Hematopoietic multipotent progenitor cell treated with erythropoietin and hydrocortisone succinate and interleukin-3 and kit ligand, for 15 days (in vitro differentiated cells): ENCODE results near the gene CLECL1.
A peak's percentile ranks its signal among the peaks of the same experiment; 100 is the strongest.
"Not testable (repeated sequence)": the region's sequence is repeated elsewhere in the genome, so short reads cannot be mapped to it uniquely, and the experiment has no call there.

Experiments used
- DNase-seq: peaks from one replicate; pipeline ENCODE4 v3.0.0-alpha.2; 2015; ENCODE audit warnings: low spot score

The CLECL1 gene

DNA sequence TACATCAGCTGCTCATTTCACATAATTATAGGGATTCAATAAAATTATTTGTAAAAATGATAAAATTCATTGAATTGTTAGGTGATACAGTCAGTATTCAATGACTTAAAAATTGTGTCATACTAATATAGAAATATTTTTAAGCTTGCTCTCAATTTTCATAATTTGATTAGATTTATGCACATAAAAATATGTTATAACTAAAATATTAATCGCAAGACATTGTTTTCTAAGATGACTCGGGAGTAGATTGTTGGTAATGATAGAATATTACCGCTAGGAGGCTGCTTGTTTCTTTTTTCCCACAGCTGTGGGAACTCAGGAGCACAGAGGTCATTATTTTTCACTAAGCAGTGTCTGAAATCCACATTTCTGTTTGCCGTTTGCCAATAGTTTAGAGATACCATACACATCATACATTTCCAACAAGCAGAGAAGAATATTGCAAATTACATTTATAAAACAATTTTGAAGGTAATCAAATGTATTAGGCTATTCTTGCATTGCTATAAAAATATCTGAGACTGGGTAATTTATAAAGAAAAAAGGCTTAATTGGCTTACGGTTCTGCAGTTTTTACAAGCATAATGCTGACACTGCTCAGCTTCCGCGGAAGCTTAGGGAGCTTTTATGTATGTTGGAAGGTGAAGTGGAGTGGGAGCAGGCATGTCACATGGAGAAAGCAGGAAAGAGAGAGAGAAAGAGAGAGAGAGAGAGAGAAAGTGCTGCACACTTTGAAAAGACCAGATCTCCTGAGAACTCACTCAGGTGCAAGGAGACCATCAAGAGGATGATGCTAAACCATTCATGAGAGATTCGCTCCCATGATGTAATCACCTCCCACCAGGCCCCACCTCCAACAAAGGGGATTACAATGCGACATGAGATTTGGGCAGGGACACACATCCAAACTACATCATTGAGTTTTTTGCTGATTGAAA lies 18.6 kb upstream of the CLECL1 start:
- peak; percentile 54 for DNase-seq

DNA sequence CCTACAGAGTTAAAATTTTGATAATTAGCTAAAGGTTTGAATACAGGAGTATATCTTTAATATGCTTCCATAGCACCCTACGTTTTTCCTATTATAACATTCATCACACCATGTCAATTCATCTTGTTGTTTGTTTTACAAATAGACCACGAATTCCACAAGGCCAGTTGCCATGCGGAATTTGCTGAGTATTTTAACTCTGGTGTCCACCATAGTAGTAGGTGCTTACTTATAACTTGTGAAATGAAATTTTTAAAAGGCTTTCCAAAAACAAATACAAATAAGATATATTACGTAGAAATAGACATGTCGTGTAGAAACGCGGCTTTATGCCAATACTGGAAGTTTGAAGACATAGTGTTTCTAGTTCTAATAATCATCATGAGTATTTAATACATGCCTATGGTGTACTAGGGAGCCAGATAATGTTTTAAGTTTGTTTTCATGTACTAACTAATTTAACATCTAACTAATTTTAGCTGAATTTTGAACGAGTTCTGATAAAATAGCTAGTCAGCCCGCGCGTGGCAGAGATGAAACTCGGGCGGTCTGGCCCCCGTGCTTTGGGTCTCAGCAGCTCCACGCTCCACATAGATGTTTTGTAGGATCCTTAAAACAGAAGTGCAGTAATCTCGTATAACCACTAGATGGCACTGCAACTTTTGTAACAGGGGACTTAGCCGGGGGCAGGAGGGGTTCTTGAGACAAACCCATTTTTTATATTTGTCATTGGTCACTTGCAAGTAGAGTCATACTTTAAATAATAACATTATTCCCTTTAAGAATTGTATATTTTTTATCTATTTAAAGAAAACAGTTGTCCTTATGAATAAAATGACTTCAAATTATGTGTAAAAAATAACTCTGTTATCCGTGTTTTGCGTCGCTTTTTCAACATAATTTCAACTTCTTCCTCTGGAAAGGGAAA lies 17.6 kb upstream of the CLECL1 start:
- peak; percentile 85 for DNase-seq

DNA sequence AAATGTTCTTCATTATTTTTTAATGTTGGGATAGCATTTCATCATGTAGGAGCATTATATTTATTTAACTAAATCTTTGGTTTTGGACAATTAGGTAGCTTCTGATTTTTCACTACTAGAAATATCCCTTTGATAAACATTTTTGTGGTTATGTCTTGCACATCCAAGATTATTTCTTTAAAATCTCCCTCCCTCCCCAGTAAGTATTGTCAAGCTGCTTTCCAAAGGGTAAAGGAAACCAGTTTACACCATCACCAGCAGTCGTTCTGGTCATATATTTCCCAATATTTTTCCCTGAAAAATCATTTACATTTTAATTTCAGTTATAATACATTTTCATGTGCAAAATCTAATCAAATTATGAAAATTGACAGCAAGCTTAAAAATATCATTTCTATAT lies 16.7 kb upstream of the CLECL1 start:
- no peak for DNase-seq

DNA sequence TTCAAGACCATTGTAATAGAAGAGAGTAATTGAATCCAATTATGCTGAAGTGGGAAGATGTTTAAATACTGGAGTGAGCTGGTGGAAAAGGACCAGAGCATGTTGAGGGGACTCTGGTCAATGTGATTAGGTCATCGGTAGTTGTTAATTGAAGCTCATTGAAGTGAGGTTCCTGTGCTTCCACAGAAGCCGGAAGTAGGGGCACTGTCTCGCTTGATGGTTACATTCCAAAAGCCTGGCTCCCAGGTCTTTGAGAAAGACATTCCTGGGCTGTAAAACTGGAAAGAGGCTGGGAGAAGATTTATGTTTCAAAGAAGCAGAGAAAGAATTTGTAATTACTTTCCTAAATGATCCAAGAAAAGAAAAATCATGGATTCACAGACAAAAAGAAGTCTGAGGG lies 12.3 kb upstream of the CLECL1 start:
- no peak for DNase-seq

DNA sequence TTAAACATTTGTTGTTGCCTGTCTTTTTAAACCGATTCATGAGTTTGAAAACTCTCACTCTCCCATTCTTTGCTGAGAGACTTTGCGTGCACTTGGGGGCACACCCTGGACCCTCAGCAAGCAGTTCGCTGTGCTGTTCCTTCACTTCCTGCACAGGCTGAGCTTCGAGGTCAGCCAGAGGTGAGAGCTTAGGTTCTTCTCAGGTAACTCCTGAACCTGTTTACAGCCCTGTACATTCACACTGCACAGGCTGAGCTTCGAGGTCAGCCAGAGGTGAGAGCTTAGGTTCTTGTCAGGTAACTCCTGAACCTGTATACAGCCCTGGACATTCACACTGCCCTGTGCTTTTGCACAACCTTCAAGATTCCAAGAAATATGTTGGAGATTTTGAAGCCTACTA lies 9.8 kb upstream of the CLECL1 start:
- no peak for DNase-seq

DNA sequence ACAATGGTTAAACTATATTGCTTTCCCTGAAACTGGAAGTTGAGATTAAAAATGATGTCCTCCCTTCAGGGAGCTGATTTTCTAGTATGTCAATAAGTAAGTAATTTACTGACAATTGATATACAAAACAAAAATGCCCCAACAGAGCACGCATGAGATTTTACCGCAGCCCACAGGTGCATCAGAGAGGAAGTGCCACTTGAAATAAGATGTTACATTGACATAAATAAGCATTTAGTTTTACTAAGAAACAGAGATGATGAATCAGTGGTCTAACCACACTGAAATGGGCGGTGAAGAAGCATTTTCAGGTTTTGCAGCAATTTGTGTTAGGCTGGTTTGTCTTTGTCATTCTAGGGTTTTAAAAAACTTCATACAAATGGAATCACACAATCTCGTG lies 8.8 kb upstream of the CLECL1 start:
- DNase-seq: no peak

DNA sequence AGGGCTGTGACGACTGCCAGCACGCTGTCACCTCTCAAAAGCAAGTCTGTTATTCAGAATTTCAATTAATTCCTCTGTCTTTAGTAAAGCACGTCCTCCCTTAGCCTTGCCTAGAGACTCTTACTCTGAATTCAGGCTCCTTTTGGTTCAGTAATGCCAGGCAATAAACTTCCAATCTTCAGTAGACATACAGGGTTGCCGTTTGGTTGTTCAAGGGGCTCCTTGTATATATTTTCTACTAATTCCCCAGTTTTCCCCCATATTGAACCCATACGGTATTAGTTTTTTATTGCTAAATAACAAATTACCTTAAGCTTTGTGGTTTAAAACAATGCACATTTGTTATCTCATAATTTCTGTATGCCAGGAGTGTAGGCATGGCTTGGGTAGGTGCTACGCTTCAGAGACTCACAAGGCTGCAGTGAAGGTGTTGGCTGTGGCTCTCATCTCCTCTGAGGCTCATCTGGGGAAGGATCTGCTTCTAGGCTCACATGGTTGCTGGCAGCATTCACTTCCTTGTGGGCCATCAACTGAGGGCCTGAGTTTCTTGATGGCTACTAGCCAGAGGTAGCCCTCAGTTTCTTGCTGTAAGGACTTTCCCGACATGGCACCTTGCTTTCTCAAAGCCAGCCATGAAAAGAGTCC lies 7.3 kb upstream of the CLECL1 start:
- DNase-seq: no peak

DNA sequence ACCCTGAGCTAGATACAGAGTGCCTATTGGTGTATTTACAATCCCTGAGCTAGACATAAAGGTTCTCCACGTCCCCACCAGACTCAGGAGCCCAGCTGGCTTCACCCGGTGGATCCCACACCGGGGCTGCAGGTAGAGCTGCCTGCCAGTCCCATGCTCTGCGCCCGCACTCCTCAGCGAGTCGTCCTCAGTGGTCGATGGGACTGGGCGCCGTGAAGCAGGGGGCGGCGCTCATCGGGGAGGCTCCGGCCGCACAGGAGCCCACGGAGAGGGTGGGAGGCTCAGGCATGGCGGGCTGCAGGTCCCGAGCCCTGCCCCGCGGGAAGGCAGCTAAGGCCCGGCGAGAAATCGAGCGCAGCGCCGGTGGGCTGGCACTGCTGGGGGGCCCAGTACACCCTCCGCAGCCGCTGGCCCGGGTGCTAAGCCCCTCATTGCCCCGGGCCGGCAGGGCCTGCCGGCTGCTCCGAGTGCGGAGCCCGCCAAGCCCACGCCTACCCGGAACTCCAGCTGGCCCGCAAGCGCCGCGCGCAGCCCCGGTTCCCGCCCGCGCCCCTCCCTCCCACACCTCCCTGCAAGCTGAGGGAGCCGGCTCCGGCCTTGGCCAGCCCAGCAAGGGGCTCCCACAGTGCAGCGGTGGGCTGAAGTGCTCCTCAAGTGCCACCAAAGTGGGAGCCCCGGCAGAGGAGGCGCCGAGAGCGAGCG lies 6.7 kb upstream of the CLECL1 start:
- DNase-seq: not testable (repeated sequence)

DNA sequence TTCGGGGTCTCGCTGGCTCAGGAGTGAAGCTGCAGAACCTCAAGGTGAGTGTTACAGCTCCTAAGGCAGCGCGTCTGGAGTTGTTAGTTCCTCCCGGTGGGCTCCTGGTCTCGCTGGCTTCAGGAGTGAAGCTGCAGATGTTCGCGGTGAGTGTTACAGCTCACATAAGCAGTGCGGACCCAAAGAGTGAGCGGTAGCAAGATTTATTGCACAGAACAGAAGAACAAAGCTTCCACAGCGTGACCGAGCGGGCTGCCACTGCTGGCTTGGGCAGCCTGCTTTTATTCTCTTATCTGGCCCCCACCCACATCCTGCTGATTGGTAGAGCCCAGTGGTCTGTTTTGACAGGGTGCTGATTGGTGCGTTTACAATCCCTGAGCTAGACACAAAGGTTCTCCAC lies 6.0 kb upstream of the CLECL1 start:
- not testable (repeated sequence) for DNase-seq

DNA sequence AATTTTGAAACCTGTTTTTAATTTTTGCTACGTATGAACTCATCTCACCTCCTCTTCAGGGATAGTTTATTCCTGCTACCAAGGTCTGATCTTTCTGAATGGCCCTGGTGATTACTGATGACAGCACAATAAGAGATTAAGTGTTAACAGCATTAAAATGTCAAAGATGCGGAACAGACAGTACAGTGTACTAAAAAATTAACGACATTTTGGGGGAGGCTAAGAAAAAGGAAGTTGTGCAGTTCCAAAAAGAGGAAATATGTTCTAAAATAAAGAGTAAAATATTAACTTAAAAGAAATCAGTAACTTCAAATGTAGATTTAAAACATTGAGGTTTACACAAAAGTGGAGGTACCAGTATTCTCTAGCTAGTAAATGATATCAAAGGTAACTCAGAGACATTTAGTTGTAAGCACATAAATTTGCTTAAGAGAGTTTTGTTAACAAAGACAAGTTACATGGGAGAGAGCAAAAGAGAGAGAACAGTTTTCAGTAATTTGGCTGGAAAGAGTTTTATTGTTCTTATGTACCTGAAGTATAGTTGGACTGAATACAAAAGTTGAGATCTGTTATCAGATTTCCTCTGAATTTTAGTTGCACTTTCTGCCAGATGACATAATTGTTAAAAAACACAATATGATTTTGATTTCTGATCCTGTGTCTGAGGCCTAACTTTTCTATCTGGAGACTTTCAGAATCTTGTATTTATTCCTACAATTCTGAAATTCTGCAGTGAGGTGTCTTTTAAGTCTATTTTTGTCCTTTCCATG lies 4.2 kb upstream of the CLECL1 start:
- DNase-seq: no peak

DNA sequence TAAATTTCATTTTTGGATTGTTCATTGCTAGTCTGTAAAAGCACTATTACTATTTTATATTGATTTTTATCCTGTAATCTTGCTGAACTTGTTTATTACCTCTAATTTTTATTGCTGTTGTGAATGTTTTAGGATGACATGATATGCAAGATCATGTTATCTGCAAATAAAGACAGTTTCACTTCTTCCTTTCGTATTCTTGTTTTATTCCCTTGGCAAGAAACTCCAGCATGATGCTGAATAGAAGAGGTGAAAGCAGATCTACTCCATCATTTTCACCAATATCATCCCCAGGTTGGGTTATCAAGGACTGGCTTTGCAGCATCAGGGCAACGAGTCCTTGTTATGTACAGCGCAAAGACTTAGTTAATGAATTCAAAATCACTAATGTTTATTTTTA lies 2.7 kb upstream of the CLECL1 start:
- no peak for DNase-seq

DNA sequence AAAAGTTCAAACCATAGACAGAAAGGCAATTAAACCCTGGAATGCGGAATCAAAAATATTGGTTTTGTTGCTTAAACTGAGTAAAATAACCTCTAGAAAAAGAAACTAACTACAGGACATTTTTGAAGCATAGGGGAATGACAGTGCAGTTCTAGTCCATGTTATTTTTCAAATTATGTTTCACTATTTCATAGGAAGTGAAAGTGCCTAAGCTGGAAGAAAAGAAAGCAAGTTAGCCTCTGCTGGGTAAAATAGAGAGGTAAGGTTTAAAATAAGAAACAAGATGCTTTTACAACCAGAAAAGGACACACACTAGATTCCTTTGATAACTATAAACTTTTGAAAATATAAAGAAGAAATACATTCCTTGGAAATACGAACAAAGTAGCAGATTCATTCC lies 1.1 kb downstream of the CLECL1 start:
- DNase-seq: no peak

DNA sequence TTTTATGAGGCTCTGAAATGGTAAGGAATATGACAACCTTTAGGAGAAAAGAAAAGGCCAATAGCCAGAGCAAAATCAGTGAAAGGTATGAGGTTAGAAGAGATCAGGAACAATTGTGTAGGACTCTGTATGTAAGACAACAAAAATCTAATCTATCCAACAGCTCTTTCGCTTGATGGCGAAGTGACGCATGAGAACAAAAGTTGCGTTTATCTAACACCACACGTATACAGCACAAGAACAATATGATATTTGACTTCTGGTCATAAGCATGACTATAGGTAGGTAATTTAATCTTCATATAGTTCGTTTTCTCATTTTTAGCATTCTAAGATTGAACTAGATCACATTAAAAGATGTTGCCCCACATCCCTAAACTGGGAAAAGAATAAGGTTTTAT lies 1.5 kb downstream of the CLECL1 start:
- DNase-seq: no peak

DNA sequence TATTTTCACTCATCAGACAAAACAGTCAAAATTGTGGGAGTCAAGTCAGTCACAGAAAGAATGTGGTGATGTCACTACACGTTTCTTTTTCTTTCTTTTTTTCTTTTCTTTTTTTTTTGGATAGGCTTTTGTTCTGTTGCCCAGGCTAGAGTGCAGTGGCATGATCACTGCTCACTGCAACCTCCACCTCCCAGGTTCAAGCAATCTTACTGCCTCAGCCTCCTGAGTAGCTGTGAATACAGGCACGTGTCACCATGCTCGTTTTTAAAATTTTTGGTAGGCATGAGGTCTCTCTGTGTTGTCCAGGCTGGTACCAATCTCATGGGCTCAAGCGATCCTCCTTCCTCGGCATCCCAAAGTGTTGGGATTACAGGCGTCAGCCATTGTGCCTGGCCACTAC lies 2.3 kb downstream of the CLECL1 start:
- DNase-seq: no peak

DNA sequence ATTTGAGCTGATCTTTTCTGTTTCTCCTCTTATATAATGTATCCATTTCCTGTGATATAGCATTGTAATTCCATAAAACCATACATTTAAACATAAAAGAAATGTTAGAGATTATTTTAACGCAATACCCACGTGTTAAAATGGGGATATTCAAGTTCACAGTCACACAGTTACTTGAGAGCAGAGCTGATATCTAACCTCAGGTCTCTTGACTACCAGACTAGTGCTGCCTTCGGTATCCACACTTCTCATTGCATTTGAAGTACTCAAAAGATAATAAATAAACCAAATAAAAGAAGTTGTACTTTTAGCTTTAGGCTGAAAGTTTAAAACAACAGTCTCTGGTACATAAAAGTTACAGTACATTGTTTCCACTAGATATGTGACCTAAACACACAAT lies 2.9 kb downstream of the CLECL1 start:
- DNase-seq: no peak

DNA sequence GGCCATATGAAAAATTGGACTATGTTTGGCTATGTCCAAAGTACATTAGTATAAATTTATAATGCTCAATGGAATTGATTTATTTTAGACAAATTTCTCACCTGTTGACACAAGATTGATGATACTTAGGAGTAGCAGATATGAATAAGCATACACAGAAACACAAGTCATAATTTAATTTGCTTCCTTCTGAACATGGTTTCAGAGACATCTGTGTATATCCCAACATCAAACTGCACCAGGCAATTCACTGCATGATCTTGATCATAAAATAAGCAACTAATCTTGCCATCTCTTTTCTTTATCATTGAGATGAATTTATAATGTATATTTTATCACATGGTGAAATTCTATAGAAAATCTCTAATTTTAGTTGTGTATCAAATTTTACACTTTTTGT lies 3.8 kb downstream of the CLECL1 start:
- DNase-seq: no peak

DNA sequence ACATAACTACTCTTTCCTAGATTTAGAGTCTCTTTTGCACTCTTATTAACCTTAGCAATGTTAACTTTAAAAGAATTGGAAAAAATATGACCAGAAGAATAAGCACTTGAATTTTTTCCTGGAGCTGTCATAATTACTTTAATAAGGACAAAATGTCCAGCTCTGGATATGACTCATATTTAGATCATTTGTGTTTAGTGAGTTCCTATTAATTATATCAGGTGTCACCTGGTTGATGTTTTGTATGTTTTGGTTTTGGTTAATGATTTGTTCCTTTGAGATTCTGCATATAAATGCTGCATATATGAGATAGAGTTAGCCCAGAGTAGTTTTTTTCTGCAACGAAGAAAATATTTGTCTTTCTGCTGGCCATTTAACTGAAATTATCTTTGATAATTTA lies 5.1 kb downstream of the CLECL1 start:
- no peak for DNase-seq

DNA sequence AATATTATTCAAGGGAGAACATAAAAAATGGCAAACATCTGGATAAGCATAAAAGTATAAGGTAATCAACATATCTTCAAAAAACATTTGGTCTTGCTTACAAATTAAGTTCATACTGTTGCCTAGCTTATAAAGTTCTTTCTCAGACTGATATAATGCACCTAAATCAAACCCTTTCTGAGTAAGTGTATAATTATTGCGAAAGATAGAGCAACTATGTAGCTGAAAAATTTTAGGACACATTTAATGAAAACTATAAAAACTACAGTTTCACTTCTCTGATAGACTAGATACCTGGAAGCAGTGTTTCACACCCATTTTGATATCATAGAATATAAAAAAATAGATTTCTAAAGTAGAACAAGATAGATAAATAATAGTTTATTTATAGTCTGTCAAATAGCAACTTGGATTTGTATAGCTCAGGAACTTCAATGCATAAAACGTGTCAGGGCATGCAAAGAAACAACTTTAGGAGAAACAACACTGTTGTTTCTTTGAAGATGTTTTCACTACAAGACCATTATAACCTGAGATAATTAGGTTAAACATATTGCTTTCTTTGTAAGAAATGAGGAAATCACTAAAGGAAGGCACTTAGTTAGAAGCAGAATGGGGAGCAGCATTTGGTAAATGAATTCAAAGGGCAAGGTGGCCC lies 7.6 kb downstream of the CLECL1 start:
- DNase-seq: no peak

DNA sequence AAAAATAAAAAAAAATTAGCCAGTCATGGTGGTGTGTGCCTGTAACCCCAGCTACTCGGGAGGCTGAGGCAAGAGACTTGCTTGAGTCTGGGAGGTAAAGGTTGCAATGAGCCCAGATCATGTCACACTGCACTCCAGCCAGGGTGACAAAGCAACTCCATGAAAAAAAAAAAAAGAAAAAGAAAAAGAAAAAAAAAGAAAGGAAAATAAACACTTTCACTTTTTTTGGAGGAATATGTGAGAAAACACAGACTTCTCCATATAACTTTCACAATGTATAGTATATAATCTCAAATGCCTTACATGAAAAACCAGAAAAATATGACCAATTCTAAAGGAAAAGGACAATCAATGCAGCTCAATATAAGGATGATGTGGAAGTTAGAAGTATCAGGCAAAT lies 8.9 kb downstream of the CLECL1 start:
- DNase-seq: no peak

DNA sequence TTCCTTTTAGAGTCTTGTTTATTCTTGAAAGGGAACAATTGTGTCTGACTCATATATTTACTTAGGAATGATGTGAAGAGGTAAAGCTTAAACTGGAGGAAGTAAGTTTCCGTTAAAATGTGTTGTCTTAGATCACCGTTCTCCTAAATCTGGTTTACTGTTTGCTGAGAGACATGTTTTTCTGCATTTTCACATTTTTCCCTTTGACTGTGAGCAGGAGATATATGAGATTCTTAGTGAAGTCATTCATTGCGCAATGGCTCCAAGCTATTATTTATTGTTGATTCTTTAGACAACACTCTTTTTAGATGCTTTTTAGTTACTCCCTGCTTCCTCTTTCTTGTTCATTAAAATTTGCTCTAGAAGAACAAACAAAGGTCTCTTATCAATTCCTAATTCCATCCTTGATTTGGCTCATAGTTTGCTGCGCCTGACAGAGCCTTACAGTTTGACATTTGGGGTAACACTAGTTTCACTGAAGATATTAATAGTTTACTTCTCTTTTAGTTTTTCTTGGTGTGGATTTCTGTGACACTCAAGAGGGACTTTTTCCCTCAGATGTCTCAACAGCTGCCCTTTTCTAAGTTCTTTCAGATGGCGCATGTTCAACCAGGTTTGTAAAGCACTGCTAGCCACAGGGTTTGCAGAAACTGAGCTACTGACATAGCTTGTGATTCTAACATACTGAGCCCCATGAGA lies 11.4 kb downstream of the CLECL1 start:
- DNase-seq: no peak
